Stimulated activated CD4-positive, alpha-beta T cell treated with anti-CD3 and anti-CD28 coated beads, Interleukin-1b, Interleukin-23, amount 100 ng/mL, for 48 hours (primary cell): ENCODE results near the gene NDOR1.

Source experiments
- DNase-seq: peaks from one replicate; pipeline ENCODE4 v3.0.0-alpha.2; 2020

The NDOR1 gene

DNA sequence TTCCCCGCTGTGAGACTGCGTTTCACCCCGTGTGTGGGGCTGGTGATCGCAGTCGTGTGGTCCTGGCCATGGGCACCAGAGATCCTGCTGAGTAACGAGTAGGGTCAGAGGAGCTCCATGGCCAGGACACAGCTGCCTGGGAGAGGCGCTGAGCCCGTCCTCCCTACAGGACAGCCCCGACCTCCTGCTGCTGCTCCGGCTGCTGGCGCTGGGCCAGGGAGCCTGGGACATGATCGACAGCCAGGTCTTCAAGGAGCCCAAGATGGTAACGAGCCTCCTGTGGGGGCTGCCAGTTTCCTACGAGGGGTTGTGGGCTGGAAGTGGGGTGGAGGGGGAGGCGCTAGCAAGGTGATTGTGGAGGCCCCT, 60.6 kb downstream of the NDOR1 start:
- no peak for DNase-seq
